H1 (cell line): ENCODE results near the gene HRH2. TPM values are rescaled to one million over a fixed set of nuclear protein-coding genes. Genes with fewer than 3 reads are reported as not detected.

Source experiments
- polyA plus RNA-seq, 7 experiments: library from polyadenylated mRNA; depleted of rRNA in 3 of 7; stranded (reverse) in 5 of 7; unstranded in 2 of 7; fragments of >200 nt in 5 of 7; fragments of 200-250 nt in 2 of 7; gene quantifications; 1 replicate in 5 of 7; 2 replicates in 1 of 7; 4 replicates in 1 of 7; pipeline versions ENCODE4 v1.2.1 to v1.2.3, GENCODE V29; 2011 to 2013; ENCODE audit warnings: missing spikeins in 2 of 7, mixed read lengths in 2 of 7
- total RNA-seq: library from RNA; stranded (reverse); fragmentation: NEBNext Ultra II Directional; extraction: Animal tissue kit (Norgen Biotek cat#: 25700); gene quantifications from 2 replicates; pipeline ENCODE4 v1.2.1, GENCODE V29; 2021
- TF ChIP-seq, protein P1 (sequence below): fragments of 300-600 bp; sonication (generic); IDR thresholded peaks from 2 replicates; pipeline ENCODE4 v1.7.1; 2012; ENCODE audit warnings: low read length, moderate library complexity, mild to moderate bottlenecking, inconsistent platforms; ENCODE audit not compliant: insufficient replicate concordance

The HRH2 gene
- total and polyA plus RNA-seq, 2 of the 8 experiments (the other 6 are each of a cell fraction or from before 2014, with no cell fraction given), result 7.8 to 8.1 TPM

DNA sequence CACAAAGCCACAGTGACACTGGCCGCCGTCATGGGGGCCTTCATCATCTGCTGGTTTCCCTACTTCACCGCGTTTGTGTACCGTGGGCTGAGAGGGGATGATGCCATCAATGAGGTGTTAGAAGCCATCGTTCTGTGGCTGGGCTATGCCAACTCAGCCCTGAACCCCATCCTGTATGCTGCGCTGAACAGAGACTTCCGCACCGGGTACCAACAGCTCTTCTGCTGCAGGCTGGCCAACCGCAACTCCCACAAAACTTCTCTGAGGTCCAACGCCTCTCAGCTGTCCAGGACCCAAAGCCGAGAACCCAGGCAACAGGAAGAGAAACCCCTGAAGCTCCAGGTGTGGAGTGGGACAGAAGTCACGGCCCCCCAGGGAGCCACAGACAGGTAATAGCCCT is 26.1 kb downstream of the HRH2 start (continued):
- TF ChIP-seq, protein P1, sequence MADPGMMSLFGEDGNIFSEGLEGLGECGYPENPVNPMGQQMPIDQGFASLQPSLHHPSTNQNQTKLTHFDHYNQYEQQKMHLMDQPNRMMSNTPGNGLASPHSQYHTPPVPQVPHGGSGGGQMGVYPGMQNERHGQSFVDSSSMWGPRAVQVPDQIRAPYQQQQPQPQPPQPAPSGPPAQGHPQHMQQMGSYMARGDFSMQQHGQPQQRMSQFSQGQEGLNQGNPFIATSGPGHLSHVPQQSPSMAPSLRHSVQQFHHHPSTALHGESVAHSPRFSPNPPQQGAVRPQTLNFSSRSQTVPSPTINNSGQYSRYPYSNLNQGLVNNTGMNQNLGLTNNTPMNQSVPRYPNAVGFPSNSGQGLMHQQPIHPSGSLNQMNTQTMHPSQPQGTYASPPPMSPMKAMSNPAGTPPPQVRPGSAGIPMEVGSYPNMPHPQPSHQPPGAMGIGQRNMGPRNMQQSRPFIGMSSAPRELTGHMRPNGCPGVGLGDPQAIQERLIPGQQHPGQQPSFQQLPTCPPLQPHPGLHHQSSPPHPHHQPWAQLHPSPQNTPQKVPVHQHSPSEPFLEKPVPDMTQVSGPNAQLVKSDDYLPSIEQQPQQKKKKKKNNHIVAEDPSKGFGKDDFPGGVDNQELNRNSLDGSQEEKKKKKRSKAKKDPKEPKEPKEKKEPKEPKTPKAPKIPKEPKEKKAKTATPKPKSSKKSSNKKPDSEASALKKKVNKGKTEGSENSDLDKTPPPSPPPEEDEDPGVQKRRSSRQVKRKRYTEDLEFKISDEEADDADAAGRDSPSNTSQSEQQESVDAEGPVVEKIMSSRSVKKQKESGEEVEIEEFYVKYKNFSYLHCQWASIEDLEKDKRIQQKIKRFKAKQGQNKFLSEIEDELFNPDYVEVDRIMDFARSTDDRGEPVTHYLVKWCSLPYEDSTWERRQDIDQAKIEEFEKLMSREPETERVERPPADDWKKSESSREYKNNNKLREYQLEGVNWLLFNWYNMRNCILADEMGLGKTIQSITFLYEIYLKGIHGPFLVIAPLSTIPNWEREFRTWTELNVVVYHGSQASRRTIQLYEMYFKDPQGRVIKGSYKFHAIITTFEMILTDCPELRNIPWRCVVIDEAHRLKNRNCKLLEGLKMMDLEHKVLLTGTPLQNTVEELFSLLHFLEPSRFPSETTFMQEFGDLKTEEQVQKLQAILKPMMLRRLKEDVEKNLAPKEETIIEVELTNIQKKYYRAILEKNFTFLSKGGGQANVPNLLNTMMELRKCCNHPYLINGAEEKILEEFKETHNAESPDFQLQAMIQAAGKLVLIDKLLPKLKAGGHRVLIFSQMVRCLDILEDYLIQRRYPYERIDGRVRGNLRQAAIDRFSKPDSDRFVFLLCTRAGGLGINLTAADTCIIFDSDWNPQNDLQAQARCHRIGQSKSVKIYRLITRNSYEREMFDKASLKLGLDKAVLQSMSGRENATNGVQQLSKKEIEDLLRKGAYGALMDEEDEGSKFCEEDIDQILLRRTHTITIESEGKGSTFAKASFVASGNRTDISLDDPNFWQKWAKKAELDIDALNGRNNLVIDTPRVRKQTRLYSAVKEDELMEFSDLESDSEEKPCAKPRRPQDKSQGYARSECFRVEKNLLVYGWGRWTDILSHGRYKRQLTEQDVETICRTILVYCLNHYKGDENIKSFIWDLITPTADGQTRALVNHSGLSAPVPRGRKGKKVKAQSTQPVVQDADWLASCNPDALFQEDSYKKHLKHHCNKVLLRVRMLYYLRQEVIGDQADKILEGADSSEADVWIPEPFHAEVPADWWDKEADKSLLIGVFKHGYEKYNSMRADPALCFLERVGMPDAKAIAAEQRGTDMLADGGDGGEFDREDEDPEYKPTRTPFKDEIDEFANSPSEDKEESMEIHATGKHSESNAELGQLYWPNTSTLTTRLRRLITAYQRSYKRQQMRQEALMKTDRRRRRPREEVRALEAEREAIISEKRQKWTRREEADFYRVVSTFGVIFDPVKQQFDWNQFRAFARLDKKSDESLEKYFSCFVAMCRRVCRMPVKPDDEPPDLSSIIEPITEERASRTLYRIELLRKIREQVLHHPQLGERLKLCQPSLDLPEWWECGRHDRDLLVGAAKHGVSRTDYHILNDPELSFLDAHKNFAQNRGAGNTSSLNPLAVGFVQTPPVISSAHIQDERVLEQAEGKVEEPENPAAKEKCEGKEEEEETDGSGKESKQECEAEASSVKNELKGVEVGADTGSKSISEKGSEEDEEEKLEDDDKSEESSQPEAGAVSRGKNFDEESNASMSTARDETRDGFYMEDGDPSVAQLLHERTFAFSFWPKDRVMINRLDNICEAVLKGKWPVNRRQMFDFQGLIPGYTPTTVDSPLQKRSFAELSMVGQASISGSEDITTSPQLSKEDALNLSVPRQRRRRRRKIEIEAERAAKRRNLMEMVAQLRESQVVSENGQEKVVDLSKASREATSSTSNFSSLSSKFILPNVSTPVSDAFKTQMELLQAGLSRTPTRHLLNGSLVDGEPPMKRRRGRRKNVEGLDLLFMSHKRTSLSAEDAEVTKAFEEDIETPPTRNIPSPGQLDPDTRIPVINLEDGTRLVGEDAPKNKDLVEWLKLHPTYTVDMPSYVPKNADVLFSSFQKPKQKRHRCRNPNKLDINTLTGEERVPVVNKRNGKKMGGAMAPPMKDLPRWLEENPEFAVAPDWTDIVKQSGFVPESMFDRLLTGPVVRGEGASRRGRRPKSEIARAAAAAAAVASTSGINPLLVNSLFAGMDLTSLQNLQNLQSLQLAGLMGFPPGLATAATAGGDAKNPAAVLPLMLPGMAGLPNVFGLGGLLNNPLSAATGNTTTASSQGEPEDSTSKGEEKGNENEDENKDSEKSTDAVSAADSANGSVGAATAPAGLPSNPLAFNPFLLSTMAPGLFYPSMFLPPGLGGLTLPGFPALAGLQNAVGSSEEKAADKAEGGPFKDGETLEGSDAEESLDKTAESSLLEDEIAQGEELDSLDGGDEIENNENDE, result no peak
